Kasumi-1 (cell line): ENCODE results near the gene TMCO6.
A peak's percentile ranks its signal among the peaks of the same experiment; 100 is the strongest.
"Not testable (repeated sequence)": the region's sequence is repeated elsewhere in the genome, so short reads cannot be mapped to it uniquely, and the experiment has no call there.

Source experiments
- DNase-seq, 2 experiments: peaks; one replicate each; lab custom pipeline; 2025; lab: John Stamatoyannopoulos, UW

Gene TMCO6

GRCh38 chr5:140630292-140631035 lies 8.8 kb upstream of the TMCO6 start:
- DNase-seq = no peak

GRCh38 chr5:140631036-140631417 lies 8.2 kb upstream of the TMCO6 start:
- no peak for DNase-seq

- no peak for DNase-seq
Observed at GRCh38 chr5:140631831-140632365, 7.4 kb upstream of the TMCO6 start.

- no peak for DNase-seq
Observed at GRCh38 chr5:140632366-140633020, 6.8 kb upstream of the TMCO6 start.

- DNase-seq = peak; percentile 27 to 32
Observed at GRCh38 chr5:140633021-140633471, 6.2 kb upstream of the TMCO6 start, which contains the start of gene CD14. CD14 (minus strand) TSS chr5:140633175; CDS start chr5:140633071, 104 bp downstream.

- no peak for DNase-seq
Observed at GRCh38 chr5:140633501-140633900, 5.8 kb upstream of the TMCO6 start.

GRCh38 chr5:140634103-140634502 lies 5.1 kb upstream of the TMCO6 start:
- no peak for DNase-seq

GRCh38 chr5:140635291-140636257 lies 3.7 kb upstream of the TMCO6 start:
- no peak for DNase-seq

- no peak for DNase-seq
Observed at GRCh38 chr5:140637371-140638100, 1.7 kb upstream of the TMCO6 start.

- DNase-seq = not testable (repeated sequence)
Observed at GRCh38 chr5:140638898-140639147, 428 bp upstream of the TMCO6 start.

GRCh38 chr5:140641716-140642115 lies 2.5 kb downstream of the TMCO6 start:
- no peak for DNase-seq

GRCh38 chr5:140642718-140643117 lies 3.5 kb downstream of the TMCO6 start:
- no peak for DNase-seq

GRCh38 chr5:140647042-140647419 lies 7.8 kb downstream of the TMCO6 start:
- peak in 1 of 2 experiments; percentile 23 for DNase-seq

GRCh38 chr5:140658870-140659269 lies 19.6 kb downstream of the TMCO6 start:
- DNase-seq = no peak

GRCh38 chr5:140660371-140660770 lies 21.1 kb downstream of the TMCO6 start:
- not testable (repeated sequence) for DNase-seq

- no peak for DNase-seq
Observed at GRCh38 chr5:140664030-140664358, 24.7 kb downstream of the TMCO6 start.

- peak; percentile 94 to 95 for DNase-seq
Observed at GRCh38 chr5:140664359-140665119, 25.3 kb downstream of the TMCO6 start, which contains the start of gene WDR55. WDR55 (plus strand) TSS chr5:140664904; CDS start chr5:140664913, 9 bp downstream.

- DNase-seq = not testable (repeated sequence)
Observed at GRCh38 chr5:140671035-140671434, 31.8 kb downstream of the TMCO6 start.

- no peak for DNase-seq
Observed at GRCh38 chr5:140671472-140672125, 32.3 kb downstream of the TMCO6 start.

- no peak for DNase-seq
Observed at GRCh38 chr5:140672455-140673186, 33.4 kb downstream of the TMCO6 start.
